Neural progenitor cell (in vitro differentiated cells): ENCODE results near the gene HSPA4L. TPM values are rescaled to one million over a fixed set of nuclear protein-coding genes. Genes with fewer than 3 reads are reported as not detected.

ENCODE experiments used
- DNase-seq: peaks from one replicate; pipeline ENCODE4 v3.0.0-alpha.2; 2016; ENCODE audit warnings: low spot score
- H2AFZ ChIP-seq: fragments of 200-600 bp; sonication (generic); replicated peaks from 2 replicates; pipeline ENCODE4 v1.6.1; 2016; ENCODE audit warnings: antibody characterized with exemption
- H3F3A ChIP-seq: fragments of 200-600 bp; sonication (generic); 2 replicates; pipeline ENCODE4 v1.6.1; 2016; ENCODE audit warnings: antibody characterized with exemption, low read depth
- H3K27ac ChIP-seq: fragments of 200-600 bp; sonication (generic); 2 replicates; pipeline ENCODE4 v1.5.1; 2016; ENCODE audit warnings: mild to moderate bottlenecking
- H3K27me3 ChIP-seq: fragments of 200-600 bp; sonication (generic); 2 replicates; pipeline ENCODE4 v1.6.1; 2016; ENCODE audit warnings: mild to moderate bottlenecking, moderate library complexity
- H3K36me3 ChIP-seq: fragments of 200-600 bp; sonication (generic); 2 replicates; pipeline ENCODE4 v1.5.1; 2016
- H3K4me1 ChIP-seq: fragments of 200-600 bp; sonication (generic); 2 replicates; pipeline ENCODE4 v1.6.1; 2016; ENCODE audit warnings: mixed run types
- H3K4me2 ChIP-seq: fragments of 200-600 bp; sonication (generic); 2 replicates; pipeline ENCODE4 v1.6.1; 2016
- H3K4me3 ChIP-seq: fragments of 200-600 bp; sonication (generic); 2 replicates; pipeline ENCODE4 v1.5.1; 2016
- H3K79me2 ChIP-seq: fragments of 200-600 bp; sonication (generic); 2 replicates; pipeline ENCODE4 v1.6.1; 2016; ENCODE audit warnings: low read depth
- H3K9ac ChIP-seq: fragments of 200-600 bp; sonication (generic); 2 replicates; pipeline ENCODE4 v1.6.1; 2016
- H3K9me3 ChIP-seq: fragments of 200-600 bp; sonication (generic); 2 replicates; pipeline ENCODE4 v1.5.1; 2016; ENCODE audit warnings: low read depth
- H4K20me1 ChIP-seq: fragments of 200-600 bp; sonication (generic); 2 replicates; pipeline ENCODE4 v1.6.1; 2016; ENCODE audit warnings: low read depth
- H3K27ac Mint-ChIP-seq: 3 replicates; pipeline ENCODE4 v1.8.0; 2021; ENCODE audit warnings: mixed read lengths
- H3K27me3 Mint-ChIP-seq: 2 replicates; pipeline ENCODE4 v1.8.0; 2022; ENCODE audit warnings: low read depth, mild to moderate bottlenecking, inconsistent platforms, moderate library complexity, mixed read lengths; ENCODE audit not compliant: insufficient read depth
- H3K36me3 Mint-ChIP-seq: 3 replicates; pipeline ENCODE4 v1.8.0; 2021; ENCODE audit warnings: mixed read lengths
- H3K4me1 Mint-ChIP-seq: 3 replicates; pipeline ENCODE4 v1.8.0; 2021; ENCODE audit warnings: mixed read lengths
- H3K4me3 Mint-ChIP-seq: 3 replicates; pipeline ENCODE4 v1.8.0; 2021; ENCODE audit warnings: mild to moderate bottlenecking, moderate library complexity, mixed read lengths
- H3K9me3 Mint-ChIP-seq: 3 replicates; pipeline ENCODE4 v1.8.0; 2020; ENCODE audit warnings: mixed read lengths
- CTCF ChIP-seq: fragments of 200-600 bp; sonication (generic); IDR thresholded peaks from 2 replicates; pipeline ENCODE4 v1.5.1; 2017; ENCODE audit warnings: antibody characterized with exemption, mild to moderate bottlenecking
- EZH2 ChIP-seq: fragments of 200-600 bp; sonication (generic); IDR thresholded peaks from 2 replicates; pipeline ENCODE4 v1.6.1; 2017; ENCODE audit warnings: antibody characterized with exemption, mild to moderate bottlenecking, moderate library complexity
- EZH2phosphoT487 ChIP-seq: fragments of 200-600 bp; sonication (generic); IDR thresholded peaks from 2 replicates; pipeline ENCODE4 v1.6.1; 2017; ENCODE audit warnings: antibody characterized with exemption
- total RNA-seq: library from RNA; depleted of rRNA; stranded (reverse); fragments of >200 nt; gene quantifications from 2 replicates; pipeline ENCODE4 v1.2.3, GENCODE V29; 2015; ENCODE audit warnings: low replicate concordance

HSPA4L gene
- total RNA-seq, 1 donor from 2014 or later, result 0.67 TPM

DNA sequence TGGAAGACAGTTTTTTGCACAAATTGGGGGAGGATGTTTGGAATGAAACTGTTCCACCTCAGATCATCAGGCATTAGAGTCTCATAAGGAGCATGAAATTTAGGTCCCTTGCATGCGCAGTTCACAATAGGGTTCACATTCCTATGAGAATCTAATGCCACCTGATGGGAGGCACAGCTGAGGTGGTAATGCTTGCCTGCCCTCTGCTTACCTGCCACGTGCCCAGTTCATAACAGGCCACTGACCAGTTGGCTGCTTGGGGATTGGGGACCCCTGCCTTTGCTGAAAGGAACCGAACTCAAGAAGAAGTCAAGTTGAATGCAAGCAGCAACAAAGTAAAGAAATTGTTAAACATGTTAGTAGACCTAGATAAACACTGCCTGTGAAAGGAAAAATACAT is 4.6 kb upstream of the HSPA4L start:
- Mint-ChIP-seq H3K4me1 (peaks cover 17% of the 10 kb centered on the region), H3K4me3 (no peak overlapping the region), H3K9me3 (no peaks in the 10 kb centered on the region), H3K27me3 (peaks cover 6% of the 10 kb centered on the region), H3K36me3 (no peaks in the 10 kb centered on the region), H3K27ac (no peak overlapping the region)
- no peak overlapping the region for H2AFZ ChIP-seq
- peaks cover 27% of the 10 kb centered on the region for H3K27me3 ChIP-seq
- peaks cover 11% of the 10 kb centered on the region for H3F3A ChIP-seq
- DNase-seq, result no peak
- TF ChIP-seq EZH2phosphoT487, result no peak
- TF ChIP-seq EZH2, result no peak
- no peak for TF ChIP-seq CTCF
- H3K4me3 ChIP-seq, result no peak overlapping the region
- no peak overlapping the region for H3K27ac ChIP-seq
- no peaks in the 10 kb centered on the region for H4K20me1 ChIP-seq
- H3K4me1 ChIP-seq, result peaks cover 13% of the 10 kb centered on the region
- no peaks in the 10 kb centered on the region for H3K9me3 ChIP-seq
- no peaks in the 10 kb centered on the region for H3K36me3 ChIP-seq
- H3K9ac ChIP-seq, result no peak overlapping the region
- H3K4me2 ChIP-seq, result no peak overlapping the region
- no peaks in the 10 kb centered on the region for H3K79me2 ChIP-seq

DNA sequence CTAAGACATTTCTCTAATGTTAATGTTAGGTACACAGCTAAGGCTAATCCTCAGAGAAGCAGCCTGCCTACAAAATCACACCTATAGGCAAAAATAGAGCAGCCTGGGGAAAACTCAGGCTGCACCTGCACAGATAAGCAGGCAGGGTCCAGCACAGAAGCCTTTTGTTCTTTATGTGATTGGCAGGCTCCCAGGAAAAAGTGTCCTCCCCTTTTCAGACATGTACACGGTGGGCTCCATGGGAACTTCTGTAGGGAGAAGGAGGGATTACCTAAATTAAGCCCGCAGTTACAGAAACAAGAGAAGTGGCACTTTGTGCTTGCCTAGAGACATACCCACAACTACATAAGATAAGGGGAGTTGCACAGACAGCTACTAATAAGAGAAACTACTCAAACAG is 4.0 kb upstream of the HSPA4L start:
- peak overlapping the region; percentile 69 for H2AFZ ChIP-seq
- peaks cover 11% of the 10 kb centered on the region for H3F3A ChIP-seq
- peaks cover 33% of the 10 kb centered on the region for H3K27me3 ChIP-seq
- H3K4me1 ChIP-seq, result peaks cover 13% of the 10 kb centered on the region
- H3K79me2 ChIP-seq, result no peaks in the 10 kb centered on the region
- no peak for TF ChIP-seq EZH2phosphoT487
- no peak for TF ChIP-seq EZH2
- TF ChIP-seq CTCF, result no peak
- H3K36me3 ChIP-seq, result no peaks in the 10 kb centered on the region
- Mint-ChIP-seq H3K4me3 (no peak overlapping the region), H3K4me1 (peaks cover 18% of the 10 kb centered on the region), H3K9me3 (no peaks in the 10 kb centered on the region), H3K36me3 (no peaks in the 10 kb centered on the region), H3K27me3 (peaks cover 12% of the 10 kb centered on the region), H3K27ac (no peak overlapping the region)
- no peak overlapping the region for H3K4me2 ChIP-seq
- no peaks in the 10 kb centered on the region for H3K9me3 ChIP-seq
- no peak overlapping the region for H3K9ac ChIP-seq
- H3K27ac ChIP-seq, result no peak overlapping the region
- H3K4me3 ChIP-seq, result no peak overlapping the region
- peak; percentile 63 for DNase-seq
- no peaks in the 10 kb centered on the region for H4K20me1 ChIP-seq

DNA sequence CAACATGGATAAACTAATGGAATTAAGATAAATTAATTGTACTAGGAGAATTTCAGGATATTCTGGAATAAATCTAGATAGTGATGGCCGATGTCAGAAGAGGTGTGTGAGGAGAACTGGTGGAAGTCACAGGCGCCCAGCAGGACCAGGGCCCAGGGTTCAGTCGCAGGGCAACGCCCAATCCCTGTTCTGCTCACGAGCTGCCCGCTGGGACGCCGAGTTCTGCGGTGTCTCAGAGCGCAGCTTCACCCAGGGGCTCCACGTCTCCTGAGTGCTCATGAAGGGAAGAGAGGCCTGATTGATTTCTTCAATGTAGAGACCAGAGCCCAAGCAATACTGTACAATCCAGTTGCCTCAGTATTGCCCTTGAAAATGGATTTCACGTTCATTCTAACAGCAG is 1.5 kb upstream of the HSPA4L start:
- Histone ChIP-seq H2AFZ (no peak overlapping the region), H3K4me2 (no peak overlapping the region), H3K9ac (no peak overlapping the region), H3K4me3 (no peak overlapping the region), H3K4me1 (peaks cover 13% of the 10 kb centered on the region), H3K79me2 (no peaks in the 10 kb centered on the region), H3K36me3 (no peaks in the 10 kb centered on the region), H3F3A (peaks cover 11% of the 10 kb centered on the region), H3K9me3 (no peaks in the 10 kb centered on the region), H3K27ac (no peak overlapping the region), H3K27me3 (peaks cover 55% of the 10 kb centered on the region), H4K20me1 (no peaks in the 10 kb centered on the region)
- TF ChIP-seq EZH2 (no peak), EZH2phosphoT487 (no peak), CTCF (no peak)
- peaks cover 16% of the 10 kb centered on the region for H3K27me3 Mint-ChIP-seq
- peak overlapping the region; percentile 6 for H3K4me3 Mint-ChIP-seq
- H3K36me3 Mint-ChIP-seq, result no peaks in the 10 kb centered on the region
- no peaks in the 10 kb centered on the region for H3K9me3 Mint-ChIP-seq
- H3K27ac Mint-ChIP-seq, result no peak overlapping the region
- no peak for DNase-seq
- peaks cover 26% of the 10 kb centered on the region for H3K4me1 Mint-ChIP-seq
